Skin of body (tissue), 2 donors: Measurements from ENCODE around the gene FGGY. TPM values are rescaled to one million over a fixed set of nuclear protein-coding genes. Genes with fewer than 3 reads are reported as not detected.
"Not testable (repeated sequence)": the region's sequence is repeated elsewhere in the genome, so short reads cannot be mapped to it uniquely, and the experiment has no call there.

ENCODE experiments used
- DNase-seq: peaks from one replicate; lab custom pipeline; 2025; lab: John Stamatoyannopoulos, UW
- total RNA-seq: library from RNA; depleted of rRNA; stranded (reverse); fragments of >200 nt; gene quantifications from one replicate; pipeline ENCODE4 v1.2.3, GENCODE V29; 2014

Gene FGGY
- total RNA-seq, 1 donor from 2014 or later: 24.9 TPM

- peak; percentile 31 for DNase-seq
These were observed 334.8 kb downstream of the FGGY start for GRCh38 chr1:59631561-59632255.

GRCh38 chr1:59635097-59635496 lies 338.2 kb downstream of the FGGY start:
- peak; percentile 26 for DNase-seq

DNA sequence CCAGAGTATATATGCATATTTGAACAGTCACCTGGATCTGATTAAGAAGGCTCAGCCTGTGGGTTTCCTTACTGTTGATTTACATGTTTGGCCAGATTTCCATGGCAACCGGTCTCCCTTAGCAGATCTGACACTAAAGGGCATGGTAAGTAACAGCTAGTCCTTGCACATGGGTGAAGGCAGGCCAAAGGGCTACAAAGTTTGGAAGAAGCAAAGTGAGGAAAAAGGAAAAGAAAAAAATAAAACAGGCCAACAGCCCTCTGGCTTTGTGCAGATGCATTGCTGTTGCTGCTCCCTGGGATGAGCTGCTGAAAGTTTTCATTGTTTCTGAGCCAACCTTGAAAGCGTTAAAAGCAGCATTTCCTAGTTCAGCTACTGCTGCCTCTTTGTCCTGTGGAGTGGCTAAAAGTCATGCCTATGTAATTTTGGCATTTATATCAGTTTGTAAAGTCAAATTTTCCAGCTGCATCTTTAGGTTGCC lies 341.4 kb downstream of the FGGY start:
- peak; percentile 93 for DNase-seq

GRCh38 chr1:59639266-59639665 lies 342.4 kb downstream of the FGGY start:
- DNase-seq: no peak

DNA sequence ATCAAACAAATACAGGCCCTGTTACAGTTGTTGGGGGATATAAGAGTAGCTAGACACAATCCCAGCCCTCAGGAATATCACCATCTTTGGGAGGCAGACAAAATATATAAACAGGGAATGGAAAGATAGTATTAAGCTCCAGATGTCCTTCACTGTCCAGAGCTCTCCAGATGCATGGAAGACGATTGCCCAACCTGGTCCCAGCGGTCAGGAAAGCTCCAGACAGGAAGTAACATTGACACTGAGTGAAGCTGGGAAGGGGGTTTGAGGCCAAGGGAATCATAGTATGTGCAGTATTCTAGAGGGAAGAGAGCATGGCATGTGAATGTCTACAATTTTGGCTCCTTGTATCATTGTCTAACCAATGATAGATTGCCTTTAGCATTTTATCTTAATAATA lies 344.0 kb downstream of the FGGY start:
- DNase-seq: no peak

DNA sequence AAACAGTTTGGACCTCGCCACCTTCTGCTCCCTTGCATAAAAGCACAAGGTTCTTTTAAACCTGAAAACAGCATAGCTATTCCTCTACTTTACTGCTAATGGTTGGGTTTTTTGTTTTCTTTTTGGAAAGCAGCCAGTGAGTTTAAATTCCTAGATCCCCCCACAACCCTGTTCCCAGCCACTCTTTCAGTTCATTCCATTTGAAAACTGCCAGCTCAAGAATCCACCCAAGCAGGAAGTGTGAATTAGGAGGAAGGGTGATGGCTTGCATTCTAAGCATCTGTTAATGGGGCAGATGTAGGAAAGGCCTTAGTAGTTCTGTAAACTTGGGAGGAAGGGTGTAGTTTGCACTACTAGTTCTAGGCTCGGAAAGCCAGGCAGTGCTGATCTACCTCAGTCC lies 344.9 kb downstream of the FGGY start:
- DNase-seq: no peak

- DNase-seq: no peak
These were observed 346.6 kb downstream of the FGGY start for GRCh38 chr1:59643526-59643925.

DNA sequence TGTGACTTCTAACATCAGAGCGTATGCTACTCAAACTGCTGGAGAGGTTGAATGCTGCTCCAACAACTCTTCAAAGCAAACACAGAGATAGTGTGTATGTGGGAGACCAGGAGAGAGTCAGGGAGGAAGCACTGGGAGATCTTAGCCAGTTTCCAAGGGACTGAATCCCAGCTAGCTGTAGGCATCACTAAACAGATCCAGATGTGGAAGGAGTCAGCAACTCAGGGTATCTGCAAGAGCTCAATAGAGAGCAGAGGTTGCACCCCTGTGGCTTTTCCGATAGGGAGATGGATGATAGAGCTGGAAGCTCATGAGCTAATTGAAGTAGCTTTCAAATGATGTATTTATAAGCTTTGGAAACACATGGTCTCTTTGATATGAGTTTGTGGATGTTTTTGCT lies 349.0 kb downstream of the FGGY start:
- peak; percentile 20 for DNase-seq

DNA sequence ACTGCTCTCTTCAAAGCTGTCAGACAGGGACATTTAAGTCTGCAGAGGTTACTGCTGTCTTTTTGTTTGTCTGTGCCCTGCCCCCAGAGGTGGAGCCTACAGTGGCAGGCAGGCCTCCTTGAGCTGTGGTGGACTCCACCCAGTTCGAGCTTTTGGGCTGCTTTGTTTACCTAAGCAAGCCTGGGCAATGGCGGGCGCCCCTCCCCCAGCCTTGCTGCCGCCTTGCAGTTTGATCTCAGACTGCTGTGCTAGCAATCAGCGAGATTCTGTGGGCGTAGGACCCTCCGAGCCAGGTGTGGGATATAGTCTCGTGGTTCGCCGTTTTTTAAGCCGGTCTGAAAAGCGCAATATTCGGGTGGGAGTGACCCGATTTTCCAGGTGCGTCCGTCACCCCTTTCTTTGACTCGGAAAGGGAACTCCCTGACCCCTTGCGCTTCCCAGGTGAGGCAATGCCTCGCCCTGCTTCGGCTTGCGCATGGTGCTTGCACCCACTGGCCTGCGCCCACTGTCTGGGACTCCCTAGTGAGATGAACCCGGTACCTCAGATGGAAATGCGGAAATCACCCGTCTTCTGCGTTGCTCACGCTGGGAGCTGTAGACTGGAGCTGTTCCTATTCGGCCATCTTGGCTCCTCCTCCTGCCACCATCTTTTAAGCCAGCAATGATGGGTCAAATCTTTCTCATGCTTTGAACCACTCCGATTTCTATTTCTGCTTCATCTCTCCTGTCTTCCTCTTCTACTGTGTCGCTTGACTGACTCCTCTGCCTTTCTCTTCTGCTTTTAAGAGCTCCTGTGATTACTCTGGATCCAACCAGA lies 356.5 kb downstream of the FGGY start:
- not testable (repeated sequence) for DNase-seq

DNA sequence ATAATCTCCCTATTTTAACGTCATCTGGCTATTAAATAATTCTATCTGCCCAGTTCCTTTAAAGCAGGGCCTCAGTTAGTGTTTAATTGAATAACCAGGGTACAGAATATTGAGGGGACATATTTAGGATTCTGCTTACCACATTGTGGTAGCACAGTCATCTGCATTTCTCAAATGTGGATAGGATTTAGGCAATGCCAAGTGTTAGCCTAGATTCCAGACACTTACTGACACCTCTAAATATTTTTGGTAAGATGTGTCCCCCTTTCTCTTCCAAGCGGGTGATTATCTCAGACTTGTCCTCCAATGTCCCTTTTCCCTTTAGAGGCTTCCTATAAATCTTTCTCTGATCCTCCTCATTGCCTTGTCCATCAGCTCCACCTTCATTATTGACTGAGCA lies 357.1 kb downstream of the FGGY start:
- DNase-seq: no peak

GRCh38 chr1:59657873-59658465 lies 361.1 kb downstream of the FGGY start:
- DNase-seq: no peak

DNA sequence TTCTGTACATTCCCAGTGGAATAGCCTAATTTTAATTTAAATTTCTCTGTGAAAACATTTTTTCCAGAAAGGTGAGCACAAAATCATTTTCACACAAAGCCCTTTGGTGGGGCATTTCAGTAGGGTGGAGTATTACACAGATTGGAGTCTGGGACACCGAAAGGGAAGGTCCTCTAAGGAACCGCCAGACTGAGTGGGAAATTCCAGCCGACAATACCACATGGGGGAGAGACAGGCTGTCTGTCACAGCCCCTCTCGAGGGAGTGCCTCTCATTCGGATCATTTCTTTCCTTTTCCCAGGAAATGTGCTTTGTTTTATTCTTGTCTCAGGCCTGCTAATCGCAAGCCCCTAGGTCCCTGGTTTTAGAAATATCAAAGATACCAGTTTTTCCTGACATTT lies 367.3 kb downstream of the FGGY start:
- no peak for DNase-seq

GRCh38 chr1:59666106-59666505 lies 369.2 kb downstream of the FGGY start:
- DNase-seq: no peak

- DNase-seq: no peak
These were observed 370.1 kb downstream of the FGGY start for GRCh38 chr1:59667020-59667419.

- DNase-seq: no peak
These were observed 372.9 kb downstream of the FGGY start for GRCh38 chr1:59669752-59670312.

DNA sequence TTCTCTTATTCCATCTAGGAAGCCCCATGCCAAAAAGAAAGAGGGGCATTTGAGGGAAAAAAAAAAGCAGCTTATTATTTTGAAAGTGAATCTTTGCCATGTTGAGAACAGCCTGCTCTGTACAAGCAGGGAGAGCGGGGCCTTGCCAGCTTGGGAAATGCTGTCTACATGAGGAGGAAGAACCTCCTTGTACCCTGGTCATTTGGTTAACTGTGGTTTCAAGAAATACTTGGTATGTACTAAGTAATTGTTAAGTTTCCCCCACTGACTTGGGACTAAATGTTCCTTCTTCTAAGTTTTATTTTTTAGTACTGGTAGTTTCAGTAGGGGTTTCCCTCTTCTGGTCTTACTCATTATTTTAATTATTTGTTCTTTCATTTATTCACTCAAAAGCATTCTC lies 373.8 kb downstream of the FGGY start:
- DNase-seq: no peak

- no peak for DNase-seq
These were observed 374.4 kb downstream of the FGGY start for GRCh38 chr1:59671066-59671952.

- no peak for DNase-seq
These were observed 375.0 kb downstream of the FGGY start for GRCh38 chr1:59671953-59672305.

GRCh38 chr1:59672851-59673572 lies 376.1 kb downstream of the FGGY start:
- no peak for DNase-seq
